ENCODE data around the gene CIB2.

Gene CIB2

DNA sequence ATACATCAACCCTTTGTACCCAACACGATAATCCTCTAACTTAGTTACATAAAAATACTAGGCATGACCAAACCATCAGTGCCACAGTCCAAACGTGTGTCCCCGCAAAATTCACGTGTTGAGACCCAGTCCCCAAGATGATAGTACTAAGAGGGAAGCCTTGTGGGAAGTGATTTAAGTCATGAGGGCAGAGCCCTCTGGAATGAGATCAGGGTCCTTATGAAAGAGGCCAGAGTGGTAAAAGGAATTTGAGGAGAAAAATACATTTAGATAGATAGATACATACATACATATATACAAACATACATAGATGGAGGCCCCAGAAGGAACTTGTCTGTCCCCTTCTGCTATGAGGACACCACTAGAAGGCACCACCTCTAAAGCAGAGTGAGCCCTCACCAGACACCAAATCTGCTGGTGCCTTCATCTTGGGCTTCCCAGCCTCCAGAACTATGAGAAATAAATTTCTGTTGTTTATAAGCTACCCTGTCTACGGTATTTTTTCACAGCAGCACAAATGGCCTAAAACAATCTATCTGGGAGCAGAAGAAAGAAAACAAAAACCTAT lies 61.7 kb downstream of the CIB2 start:
- no peak for DNase-seq (ENCODE audit: low read depth in 2 of 2, low spot score in 1 of 2)

DNA sequence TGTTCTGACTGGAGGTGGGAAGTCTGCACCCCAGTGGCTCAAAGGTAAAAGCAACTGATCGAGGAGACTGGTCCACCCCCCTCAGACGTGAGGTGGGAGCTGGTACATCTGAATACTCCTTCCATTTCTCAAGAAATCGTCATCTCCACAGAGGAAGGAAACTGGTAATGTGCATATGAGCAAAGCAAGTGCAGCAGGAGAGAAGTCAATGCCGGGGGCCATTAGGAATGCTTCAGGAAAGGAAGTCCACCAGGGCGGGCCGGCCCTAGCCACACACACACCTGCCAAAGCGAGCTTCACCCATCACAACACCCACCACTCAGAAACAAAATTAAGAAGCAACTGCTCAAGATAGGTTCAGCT lies 62.2 kb downstream of the CIB2 start:
- DNase-seq (ENCODE audit: low read depth in 2 of 2, low spot score in 1 of 2) = no peak

DNA sequence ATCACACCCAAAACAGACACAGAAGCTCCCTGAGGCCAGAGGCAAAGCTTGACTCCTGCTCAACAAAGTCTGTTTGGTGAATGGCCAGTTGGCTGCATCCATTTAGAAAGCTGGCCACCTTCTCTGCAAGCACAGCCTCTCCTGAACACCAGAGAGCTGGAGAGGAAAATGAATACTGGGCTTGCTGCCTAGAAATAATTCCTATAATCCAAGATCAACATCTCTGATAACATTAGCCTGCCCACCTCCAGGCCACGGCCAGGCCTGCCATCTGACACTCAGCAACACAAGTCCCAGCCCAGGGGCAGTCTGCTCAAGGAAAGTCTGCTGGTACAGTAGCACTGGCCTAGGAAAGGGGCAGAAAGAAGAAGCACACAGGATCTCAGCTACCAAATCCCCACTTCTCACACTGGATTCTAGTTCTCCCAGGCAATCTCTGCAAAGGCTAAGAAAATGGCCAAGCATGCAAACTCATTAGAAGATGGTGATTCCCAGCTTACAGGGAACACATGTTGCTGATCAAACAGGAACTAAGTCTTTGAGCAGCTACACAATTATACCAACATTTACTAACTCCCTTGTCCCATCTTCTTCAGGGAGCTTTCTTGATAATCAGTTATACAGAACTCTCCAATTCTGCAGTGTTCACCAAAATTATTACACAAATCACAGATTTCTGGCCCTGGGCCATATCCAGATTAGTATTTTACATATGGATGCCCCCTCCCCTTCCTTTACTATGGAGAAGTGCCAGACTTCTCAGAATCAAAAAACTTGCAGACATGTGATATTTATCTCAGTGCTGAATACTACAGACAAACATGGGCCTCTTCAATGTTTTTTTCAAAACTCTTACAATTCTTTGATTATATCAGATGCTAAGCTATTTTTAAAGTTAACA lies 63.7 kb downstream of the CIB2 start:
- DNase-seq (ENCODE audit: low read depth in 2 of 2, low spot score in 1 of 2) = no peak

DNA sequence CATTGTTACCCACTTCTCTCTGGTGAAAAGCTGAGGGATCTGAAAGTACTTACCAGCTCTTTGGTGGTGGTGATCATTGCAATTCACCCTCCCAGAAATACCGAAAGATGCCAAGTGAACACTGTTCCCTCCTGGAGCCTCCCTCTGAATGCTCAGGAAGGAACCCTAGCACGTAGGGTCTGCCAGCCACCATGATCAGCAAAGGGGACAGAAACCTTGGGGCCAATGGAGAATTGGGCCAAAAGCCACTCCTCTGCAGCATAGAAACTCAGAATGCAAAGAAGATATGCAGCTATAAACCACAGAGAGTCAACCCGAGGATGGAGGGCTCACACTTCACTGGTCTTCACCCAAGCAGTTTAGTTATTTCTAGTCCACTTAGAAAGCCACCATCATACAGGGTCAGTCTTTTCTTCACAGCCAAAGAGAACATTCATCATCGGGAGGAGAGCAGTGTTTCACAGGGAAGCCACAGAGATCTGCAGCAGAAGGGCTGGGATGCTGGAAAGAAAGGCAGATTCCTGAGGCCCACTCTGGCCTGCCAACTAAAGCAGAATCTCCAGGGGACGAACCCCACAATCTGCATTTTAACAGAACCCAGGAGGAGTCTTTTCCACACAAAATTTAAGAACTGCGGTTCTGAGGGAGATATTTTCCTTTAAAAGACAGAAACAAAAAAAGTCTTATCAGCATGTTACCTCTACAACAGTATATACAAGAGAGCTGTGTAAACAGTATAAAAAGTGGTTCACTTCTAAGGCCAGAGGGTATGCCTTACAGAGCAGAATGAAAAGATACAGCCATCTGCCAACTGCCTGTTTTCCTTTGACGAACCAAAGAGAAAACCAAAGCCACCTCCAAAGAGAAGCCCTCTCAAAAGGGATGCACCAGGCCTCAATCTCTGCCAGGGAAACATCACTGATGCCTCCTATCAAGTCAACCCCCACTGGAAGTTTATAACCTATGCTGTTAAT lies 65.0 kb downstream of the CIB2 start:
- no peak for DNase-seq (ENCODE audit: low read depth in 2 of 2, low spot score in 1 of 2)

DNA sequence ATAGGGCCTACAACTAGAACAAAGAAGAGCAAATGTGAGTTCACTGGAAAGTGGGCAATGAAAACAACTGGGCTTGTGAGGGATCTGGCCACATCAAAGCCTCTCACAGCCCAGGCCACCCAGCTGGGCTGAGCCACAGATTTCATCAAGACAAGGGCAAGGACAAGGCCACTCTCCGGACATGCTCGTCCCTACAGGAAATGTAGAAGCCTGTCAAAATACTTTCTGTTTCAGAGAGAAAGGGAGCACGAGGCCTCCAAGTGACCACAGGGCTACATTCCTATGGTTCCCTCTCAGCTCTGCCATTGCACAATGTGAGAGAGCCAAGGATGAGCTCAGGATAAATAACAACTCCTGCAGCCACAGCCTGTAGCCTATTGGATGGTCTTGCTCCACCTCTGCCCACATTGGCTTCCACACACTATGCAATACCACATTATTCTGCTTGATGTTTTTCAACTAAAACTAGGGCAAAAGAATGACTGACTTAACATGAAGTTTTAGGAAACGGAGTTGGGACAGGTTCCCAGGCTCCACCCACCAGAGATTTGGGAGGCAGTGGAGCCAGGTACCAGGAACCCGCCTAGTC lies 65.9 kb downstream of the CIB2 start:
- DNase-seq (ENCODE audit: low read depth in 2 of 2, low spot score in 1 of 2) = no peak

DNA sequence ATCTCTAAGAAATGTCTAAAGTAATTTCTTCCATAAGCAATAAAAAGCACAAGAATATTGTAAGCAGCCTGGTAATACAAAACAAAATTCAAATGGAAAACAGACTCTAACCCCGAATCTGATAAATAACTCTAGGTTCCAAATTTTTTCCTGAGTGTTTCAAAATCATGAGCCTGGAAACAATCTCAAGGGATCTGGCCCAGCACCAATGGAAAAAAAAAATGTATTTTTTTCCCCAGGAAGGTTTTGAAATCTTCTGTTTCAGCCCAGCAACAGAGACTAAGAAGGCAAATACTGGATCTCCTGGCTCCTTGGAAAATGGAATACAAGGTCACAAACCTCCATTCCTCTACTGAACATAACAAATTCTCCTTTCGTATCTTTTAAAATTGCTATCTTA lies 66.7 kb downstream of the CIB2 start:
- no peak for DNase-seq (ENCODE audit: low read depth in 2 of 2, low spot score in 1 of 2)

DNA sequence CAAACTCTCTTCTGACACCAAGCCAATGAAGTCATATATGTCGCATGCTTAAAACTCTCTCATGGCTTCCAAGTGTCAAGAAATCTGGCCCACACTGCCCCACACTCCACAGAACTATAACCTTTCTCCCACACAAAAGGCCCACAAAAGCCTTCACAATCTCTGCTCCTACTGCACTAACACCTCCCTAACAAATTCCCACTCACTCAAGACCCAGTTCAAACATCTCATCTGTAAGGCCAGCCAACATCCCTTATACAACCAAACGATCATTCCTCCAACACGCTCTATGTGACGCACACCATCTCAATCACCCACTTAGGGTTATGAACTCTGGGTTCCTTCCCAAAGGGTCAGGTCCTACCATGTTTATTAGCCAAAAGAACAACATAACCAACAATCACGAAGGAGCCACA lies 67.3 kb downstream of the CIB2 start:
- no peak for DNase-seq (ENCODE audit: low read depth in 2 of 2, low spot score in 1 of 2)

DNA sequence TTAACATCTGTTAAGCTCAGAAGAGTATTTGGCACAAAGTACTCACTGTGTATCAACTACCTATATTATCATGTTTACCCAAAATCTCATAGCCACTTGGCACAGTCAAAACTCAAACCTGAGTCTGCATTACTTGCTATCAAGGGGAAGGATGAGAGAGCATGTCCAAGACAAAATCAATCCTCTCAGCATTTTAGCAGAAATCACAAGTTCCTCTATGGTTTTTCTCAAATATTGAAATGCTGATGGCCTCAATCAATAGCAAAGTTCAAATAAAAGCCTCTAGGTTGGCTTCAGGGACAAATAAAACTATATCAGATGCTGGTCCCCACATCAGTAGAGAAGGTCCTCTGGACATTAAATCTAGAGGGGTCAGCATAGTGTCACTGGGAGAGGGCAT lies 68.0 kb downstream of the CIB2 start:
- DNase-seq (ENCODE audit: low read depth in 2 of 2, low spot score in 1 of 2) = no peak

DNA sequence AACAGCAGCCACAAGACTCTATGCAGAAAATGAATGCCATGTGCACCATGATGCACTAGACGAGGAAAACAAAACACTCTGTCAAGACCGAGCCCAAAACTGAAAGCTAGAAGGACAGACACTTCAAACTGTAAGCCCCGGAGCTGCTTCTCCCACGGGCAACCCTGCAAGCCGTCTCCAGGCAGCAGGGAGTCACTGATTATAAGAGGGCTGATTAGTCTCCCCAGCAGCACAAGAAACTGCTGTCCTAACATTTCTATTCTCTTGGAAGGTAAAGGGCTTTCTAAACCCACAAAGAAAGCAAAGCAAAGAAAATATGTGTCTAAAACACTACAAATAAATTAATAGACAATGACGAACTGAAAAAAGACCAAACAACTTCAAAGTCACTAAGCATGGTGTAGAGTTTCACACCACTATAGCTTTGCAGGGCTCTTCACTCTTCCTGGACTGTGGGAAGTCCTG lies 69.2 kb downstream of the CIB2 start:
- no peak for DNase-seq (ENCODE audit: low read depth in 2 of 2, low spot score in 1 of 2)

DNA sequence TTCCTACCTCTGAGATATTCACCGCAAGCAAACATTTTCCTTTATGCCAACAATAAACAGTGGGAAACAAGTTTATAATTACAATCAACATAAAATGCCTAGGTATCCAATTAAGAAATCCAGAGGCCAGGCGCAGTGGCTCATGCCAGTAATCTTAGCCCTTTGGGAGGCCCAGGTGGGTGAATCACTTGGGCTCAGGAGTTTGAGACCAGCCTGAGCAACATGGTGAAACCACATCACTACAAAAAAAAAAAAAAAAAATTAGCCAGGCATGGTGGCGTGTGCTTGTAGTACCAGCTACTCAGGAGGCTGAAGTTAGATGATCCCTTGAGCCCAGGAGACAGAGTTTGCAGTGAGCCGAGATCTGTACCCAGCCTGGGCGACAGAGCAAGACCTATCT lies 71.0 kb downstream of the CIB2 start:
- DNase-seq (ENCODE audit: low read depth in 2 of 2, low spot score in 1 of 2) = no peak

DNA sequence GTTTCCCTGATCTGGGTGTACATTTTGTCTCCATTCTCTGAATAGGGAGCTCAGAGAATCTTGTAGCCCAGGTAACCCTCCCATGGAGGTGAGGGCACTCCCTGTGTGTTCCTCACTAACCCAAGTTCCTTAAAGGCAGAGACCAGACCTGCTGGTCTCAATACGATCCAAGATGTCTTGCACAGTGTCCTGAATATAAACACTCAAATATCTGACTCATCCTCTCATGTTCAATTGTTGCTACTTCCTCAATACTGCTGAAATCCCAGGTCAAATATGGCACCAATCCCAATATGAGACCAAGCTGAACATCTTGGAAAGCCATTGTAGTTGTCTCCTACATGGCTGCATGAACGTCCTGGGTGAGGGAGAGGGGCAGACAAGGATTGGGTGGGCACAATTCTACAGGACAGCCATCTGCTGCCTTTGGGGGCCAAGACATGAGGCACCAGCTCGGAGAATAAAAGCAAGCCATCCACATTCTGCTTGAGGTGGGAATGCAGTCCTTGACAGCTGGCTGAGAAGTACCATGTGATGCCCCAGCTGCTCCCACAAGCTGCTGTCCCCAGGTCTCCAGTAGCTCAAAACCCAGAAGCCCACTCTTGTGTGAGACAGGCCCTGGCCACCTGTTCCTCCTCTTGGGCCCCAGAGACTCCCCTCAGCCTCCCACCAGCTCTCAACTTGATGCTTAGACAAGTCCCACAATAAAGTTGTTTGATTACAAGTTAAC lies 72.0 kb downstream of the CIB2 start:
- no peak for DNase-seq (ENCODE audit: low read depth in 2 of 2, low spot score in 1 of 2)

DNA sequence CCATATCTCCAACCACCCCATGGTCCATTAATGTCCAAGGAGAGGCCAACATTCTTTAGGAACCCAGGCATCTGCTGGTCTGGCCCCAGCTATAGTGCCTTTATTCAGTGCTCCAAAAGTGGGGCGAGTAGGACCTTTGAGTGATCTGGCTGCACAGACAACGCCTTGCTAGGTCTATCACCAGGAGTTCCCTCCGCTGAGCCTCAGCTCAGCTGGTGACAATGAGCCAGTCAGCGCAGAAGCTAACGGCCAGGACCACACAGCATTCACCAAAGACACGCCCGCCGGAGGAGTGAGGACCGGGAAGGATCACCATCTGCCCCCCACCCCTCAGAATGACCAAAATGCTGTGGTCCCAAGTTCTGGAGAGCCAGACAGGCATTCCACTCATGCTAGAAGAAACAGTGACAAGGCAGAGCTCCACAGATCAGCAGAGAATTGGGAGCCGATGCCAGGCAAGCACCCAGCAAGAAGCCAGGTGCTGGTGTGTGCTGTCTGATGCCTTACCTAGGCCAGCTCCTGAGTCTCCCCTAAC lies 72.8 kb downstream of the CIB2 start:
- DNase-seq (ENCODE audit: low read depth in 2 of 2, low spot score in 1 of 2) = no peak

DNA sequence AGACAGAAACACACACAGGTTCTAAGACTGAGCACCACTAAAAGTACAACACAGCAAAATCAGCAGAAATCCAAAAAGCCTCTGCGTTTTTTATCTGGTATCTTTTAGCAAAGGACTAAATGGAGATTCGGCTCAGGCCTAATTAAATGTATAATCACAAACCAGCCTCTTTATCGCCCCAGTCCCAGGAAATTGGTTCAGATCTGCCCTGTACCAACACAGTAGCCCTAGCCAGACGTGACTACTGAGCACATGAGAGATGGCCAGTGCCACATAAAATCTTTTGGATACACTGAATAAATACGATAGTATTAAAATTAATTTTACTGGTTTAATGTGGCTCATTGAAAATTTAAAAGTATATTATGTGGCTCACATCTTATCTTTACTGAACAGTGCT lies 73.4 kb downstream of the CIB2 start:
- DNase-seq (ENCODE audit: low read depth in 2 of 2, low spot score in 1 of 2) = no peak

DNA sequence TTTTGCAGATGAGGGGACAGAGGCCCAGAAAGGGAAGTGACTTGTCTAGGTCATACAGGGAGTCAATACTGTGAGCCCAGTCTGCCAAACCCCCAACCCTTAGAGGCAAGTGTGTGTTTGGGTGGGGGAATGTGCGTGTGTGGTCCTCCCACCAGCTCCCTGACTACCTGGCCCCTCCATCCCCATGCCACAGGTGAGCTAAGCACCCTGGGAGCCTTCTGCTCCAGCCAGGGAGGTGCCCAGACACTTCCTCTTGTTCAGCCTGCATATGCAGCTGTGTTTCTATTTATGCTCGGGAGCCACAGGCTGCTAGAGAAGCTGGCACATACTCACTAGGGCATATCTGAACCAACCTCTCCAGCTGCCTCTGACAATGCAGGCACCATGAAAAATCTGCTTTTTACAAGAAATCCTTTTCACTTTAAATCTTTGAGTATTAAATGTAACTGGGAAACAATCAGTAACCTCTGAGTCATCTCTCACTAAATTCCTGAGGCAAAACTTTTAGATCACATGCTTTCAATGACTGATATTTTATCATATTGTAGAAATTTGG lies 74.5 kb downstream of the CIB2 start:
- no peak for DNase-seq (ENCODE audit: low read depth in 2 of 2, low spot score in 1 of 2)

DNA sequence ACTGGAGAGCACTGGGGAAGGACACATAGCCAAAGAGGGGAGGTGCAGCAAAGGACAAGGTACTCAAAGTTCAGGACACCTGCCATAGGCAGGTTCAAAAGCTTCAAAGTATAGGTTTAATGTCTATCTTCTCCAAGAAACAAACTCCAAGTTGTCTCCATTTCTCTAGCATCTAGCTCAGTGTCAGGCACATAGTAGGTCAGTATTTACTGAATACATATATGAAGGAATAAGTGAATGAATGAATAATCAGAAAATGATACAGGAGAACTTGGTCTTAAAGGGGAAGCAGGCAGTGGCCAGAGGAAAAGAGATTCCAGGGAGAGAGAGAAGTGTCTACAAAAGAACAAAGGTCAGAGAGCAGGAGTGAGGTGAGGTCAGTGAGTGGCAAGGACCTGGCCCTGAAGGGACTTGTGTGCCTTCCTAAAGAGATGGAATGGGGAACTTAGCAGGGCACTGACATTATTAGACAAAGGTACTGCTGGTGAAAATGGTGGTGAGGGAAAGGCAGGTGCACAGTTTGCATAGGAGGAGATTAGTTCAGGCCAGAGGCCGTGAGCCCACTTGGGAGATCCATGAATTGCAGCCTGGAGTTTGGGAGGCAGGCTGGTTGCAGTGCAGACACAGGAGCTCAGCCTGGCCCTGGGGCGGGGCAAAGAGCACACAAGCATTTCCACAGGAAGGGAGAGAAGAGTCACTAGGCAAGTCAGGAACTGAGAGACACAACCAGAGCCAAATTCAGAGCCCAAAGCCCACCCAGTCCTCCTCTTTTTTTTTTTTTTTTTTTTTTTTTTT lies 75.1 kb downstream of the CIB2 start:
- no peak for DNase-seq (ENCODE audit: low read depth in 2 of 2, low spot score in 1 of 2)

DNA sequence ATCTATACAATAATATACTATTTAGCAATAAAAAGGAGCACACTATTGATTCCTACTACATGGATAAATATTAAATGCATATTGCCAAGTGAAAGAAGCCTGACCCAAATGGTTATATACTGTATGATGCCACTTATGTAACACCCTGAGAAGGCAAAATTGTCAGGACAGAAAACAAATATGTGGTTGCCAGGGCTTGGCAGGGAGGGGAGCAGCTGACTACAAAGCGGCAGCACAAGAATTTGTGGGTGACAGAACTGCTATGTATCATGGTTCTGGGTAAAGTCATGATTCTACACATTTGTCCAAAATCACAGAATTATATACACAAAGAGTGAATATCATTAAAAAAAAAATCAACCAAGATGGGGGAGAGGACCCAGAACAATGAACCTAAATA lies 76.3 kb downstream of the CIB2 start:
- DNase-seq (ENCODE audit: low read depth in 2 of 2, low spot score in 1 of 2) = no peak

Measured in stimulated activated CD8-positive, alpha-beta memory T cell treated with anti-CD3 and anti-CD28 coated beads, Interleukin-4, amount 100 ng/mL, for 4 hours (primary cell).